ENCODE data around the gene SEMA3D. TPM values are rescaled to one million over a fixed set of nuclear protein-coding genes. Genes with fewer than 3 reads are reported as not detected.
"Not testable (repeated sequence)": the region's sequence is repeated elsewhere in the genome, so short reads cannot be mapped to it uniquely, and the experiment has no call there.

SEMA3D gene
- total and polyA plus RNA-seq, 9 donors: 0.75 to 6.1 (median 3.0) TPM

DNA sequence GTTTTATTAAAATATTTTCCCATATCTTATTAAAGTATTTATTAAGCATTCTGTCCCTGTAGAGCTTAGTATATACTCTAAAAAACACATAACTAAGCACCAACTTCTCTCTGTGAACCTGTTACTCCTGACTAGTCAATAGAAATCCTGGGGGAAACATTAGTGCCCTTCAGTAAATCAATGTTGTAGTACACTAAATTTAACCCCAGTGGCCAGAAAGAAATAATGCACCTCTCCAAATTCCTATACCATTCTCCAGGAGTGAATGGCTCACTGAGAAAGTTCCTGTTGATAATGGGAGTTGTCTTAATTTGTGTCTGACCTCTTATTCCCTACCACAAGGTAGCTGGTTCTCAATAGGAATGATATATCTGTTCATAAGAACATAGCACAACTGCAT lies 188.2 kb downstream of the SEMA3D start:
- Histone ChIP-seq H3K4me1 (ENCODE audit: insufficient read depth) (no peaks in the 10 kb centered on the region), H3K4me3 (no peak overlapping the region), H3K27ac (no peak overlapping the region), H3K27me3 (no peaks in the 10 kb centered on the region), H3K36me3 (no peaks in the 10 kb centered on the region), H3K9me3 (no peaks in the 10 kb centered on the region)
- TF ChIP-seq EP300 (IDR thresholded peaks at IDR 0.05) (no peak), POLR2A (IDR thresholded peaks at IDR 0.05) (no peak)
- TF ChIP-seq, protein P1, sequence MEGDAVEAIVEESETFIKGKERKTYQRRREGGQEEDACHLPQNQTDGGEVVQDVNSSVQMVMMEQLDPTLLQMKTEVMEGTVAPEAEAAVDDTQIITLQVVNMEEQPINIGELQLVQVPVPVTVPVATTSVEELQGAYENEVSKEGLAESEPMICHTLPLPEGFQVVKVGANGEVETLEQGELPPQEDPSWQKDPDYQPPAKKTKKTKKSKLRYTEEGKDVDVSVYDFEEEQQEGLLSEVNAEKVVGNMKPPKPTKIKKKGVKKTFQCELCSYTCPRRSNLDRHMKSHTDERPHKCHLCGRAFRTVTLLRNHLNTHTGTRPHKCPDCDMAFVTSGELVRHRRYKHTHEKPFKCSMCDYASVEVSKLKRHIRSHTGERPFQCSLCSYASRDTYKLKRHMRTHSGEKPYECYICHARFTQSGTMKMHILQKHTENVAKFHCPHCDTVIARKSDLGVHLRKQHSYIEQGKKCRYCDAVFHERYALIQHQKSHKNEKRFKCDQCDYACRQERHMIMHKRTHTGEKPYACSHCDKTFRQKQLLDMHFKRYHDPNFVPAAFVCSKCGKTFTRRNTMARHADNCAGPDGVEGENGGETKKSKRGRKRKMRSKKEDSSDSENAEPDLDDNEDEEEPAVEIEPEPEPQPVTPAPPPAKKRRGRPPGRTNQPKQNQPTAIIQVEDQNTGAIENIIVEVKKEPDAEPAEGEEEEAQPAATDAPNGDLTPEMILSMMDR (IDR thresholded peaks at IDR 0.05): no peak
- DNase-seq: no peak
- intact Hi-C loops (cut with DNase I): no loop called here

DNA sequence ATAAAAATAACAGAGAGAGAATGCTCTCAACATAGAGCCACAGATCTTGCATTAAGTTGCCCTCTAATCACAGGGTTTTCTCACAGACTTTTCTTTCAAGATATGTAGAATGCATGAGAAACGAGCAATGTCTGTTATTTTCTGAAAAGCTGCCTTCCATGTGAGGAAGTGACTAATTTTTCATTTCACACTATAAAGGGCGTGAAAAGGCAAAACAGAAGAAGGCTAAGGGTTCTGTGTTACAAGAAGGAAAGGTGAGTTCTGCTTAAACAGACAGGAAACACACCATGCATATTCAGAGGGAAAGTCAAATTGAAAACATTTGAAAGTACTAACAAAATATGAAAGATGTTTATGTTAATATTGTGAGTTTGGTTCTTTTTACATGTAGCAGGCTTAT lies 189.2 kb downstream of the SEMA3D start:
- no peak overlapping the region for H3K27ac ChIP-seq
- intact Hi-C loops (cut with DNase I): no loop called here
- no peaks in the 10 kb centered on the region for H3K36me3 ChIP-seq
- TF ChIP-seq EP300 (IDR thresholded peaks at IDR 0.05) (no peak), POLR2A (IDR thresholded peaks at IDR 0.05) (no peak)
- TF ChIP-seq, protein P1 (IDR thresholded peaks at IDR 0.05): no peak
- H3K4me1 ChIP-seq (ENCODE audit: insufficient read depth): no peaks in the 10 kb centered on the region
- no peak overlapping the region for H3K4me3 ChIP-seq
- no peaks in the 10 kb centered on the region for H3K9me3 ChIP-seq
- DNase-seq: no peak
- WGBS, 3 donors: 48 to 62% (median 52%) methylated on average over 2 of the region's 2 CpGs
- no peaks in the 10 kb centered on the region for H3K27me3 ChIP-seq

DNA sequence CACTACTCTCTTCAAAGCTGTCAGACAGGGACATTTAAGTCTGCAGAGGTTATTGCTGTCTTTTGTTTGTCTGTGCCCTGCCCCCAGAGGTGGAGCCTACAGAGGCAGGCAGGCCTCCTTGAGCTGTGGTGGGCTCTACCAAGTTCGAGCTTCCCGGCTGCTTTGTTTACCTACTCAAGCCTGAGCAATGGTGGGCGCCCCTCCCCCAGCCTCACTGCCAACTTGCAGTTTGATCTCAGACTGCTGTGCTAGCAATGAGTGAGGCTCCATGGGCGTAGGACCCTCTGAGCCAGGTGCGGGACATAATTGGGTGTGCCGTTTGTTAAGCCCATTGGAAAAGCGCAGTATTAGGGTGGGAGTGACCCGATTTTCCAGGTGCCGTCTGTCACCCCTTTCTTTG lies 193.9 kb downstream of the SEMA3D start:
- H3K4me3 ChIP-seq; H3K4me1 ChIP-seq (ENCODE audit: insufficient read depth); intact Hi-C loops (cut with DNase I); DNase-seq; H3K9me3 ChIP-seq; H3K36me3 ChIP-seq; H3K27me3 ChIP-seq; H3K27ac ChIP-seq: not testable (repeated sequence)
- 94 to 95% (median 94%) methylated on average over 9 of the region's 9 CpGs for WGBS, 3 donors

DNA sequence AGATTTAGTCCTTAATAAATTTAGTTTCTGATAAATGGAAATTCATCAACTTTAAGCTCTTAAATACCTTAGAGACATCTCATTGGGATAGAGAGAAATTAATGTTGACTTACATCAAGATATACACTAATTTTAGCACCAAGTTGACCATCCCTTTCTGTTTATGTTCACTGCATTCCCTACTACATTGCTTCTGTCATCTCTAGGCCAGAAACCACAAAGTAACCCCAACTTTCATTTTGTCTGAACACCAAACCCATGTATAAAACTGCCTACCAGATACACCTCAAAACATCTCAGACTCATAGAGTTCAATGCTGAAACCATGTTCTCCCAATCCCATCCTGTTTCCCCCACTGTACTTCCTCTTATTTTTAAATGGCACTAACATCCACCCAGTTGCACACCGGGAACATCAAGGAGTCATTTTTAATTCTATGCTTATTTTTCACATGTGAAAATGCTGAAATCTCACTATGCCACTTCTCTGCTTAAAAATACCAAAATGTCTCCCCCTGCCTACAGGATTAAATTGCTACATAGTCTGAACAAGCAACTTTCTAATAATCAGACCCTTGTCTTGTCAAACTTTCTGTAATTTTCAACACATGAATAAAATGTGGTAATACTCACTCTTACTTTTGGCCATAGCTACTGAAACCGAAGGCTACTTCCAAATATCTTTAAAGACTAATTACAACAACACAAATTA lies 201.6 kb downstream of the SEMA3D start:
- Histone ChIP-seq H3K27me3 (no peaks in the 10 kb centered on the region), H3K4me1 (ENCODE audit: insufficient read depth) (no peaks in the 10 kb centered on the region), H3K27ac (no peak overlapping the region), H3K9me3 (no peaks in the 10 kb centered on the region), H3K4me3 (no peak overlapping the region), H3K36me3 (no peaks in the 10 kb centered on the region)
- no peak for DNase-seq
- 73 to 85% (median 79%) methylated on average over 2 of the region's 2 CpGs for WGBS, 3 donors
- intact Hi-C loops (cut with DNase I): no loop called here
- TF ChIP-seq POLR2A (IDR thresholded peaks at IDR 0.05) (no peak), EP300 (IDR thresholded peaks at IDR 0.05) (no peak)
- TF ChIP-seq, protein P1 (IDR thresholded peaks at IDR 0.05): no peak

DNA sequence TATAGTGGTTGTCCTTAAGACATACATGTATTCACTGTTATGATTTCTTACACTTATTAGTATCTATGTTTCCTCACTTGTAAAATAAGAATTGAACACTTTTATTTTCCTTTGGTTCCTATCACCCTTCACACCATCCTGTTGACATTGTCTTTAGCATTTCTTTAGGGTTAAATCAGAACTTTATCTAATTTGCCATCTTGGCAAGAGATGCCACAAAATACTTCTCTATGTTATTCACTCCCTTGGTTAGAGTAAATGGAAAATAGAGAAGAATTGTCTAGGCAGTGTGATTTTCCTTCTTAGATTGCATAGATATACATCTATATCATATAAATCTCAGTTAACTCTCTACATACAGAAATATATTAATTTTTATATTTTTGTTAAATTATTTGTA lies 204.7 kb downstream of the SEMA3D start:
- Histone ChIP-seq H3K27me3 (no peaks in the 10 kb centered on the region), H3K4me1 (ENCODE audit: insufficient read depth) (no peaks in the 10 kb centered on the region), H3K36me3 (no peaks in the 10 kb centered on the region), H3K9me3 (no peaks in the 10 kb centered on the region), H3K4me3 (no peak overlapping the region), H3K27ac (no peak overlapping the region)
- no peak for DNase-seq
- TF ChIP-seq POLR2A (IDR thresholded peaks at IDR 0.05): no peak
- intact Hi-C loops (cut with DNase I): no loop called here
